Prostate gland (tissue), 2 donors: Measurements from ENCODE around the gene CTBP2. TPM values are rescaled to one million over a fixed set of nuclear protein-coding genes. Genes with fewer than 3 reads are reported as not detected.
A peak's percentile ranks its signal among the peaks of the same experiment; 100 is the strongest.

Experiments
- DNase-seq: peaks from one replicate; pipeline ENCODE4 v3.0.0-alpha.2; 2019; ENCODE audit warnings: low spot score
- H3K27ac ChIP-seq, 2 donors: fragments of 200-600 bp; sonication (generic); 2 replicates each; pipeline ENCODE4 v1.5.1; 2017 to 2019
- H3K27me3 ChIP-seq: fragments of 200-600 bp; sonication (generic); replicated peaks from 2 replicates; pipeline ENCODE4 v1.5.1; 2019; ENCODE audit not compliant: insufficient read depth
- H3K36me3 ChIP-seq, 2 donors: fragments of 200-600 bp; sonication (generic); 1 replicate in 1 of 2; 2 replicates in 1 of 2; pipeline versions ENCODE4 v1.5.1 to v1.8.1; 2017 to 2019
- H3K4me1 ChIP-seq: fragments of 200-600 bp; sonication (generic); replicated peaks from 2 replicates; pipeline ENCODE4 v1.5.1; 2019
- H3K4me3 ChIP-seq, 2 donors: fragments of 200-600 bp; sonication (generic); 2 replicates each; pipeline ENCODE4 v1.5.1; 2017 to 2019
- H3K9me3 ChIP-seq: fragments of 200-600 bp; sonication (generic); 2 replicates; pipeline ENCODE4 v1.5.1; 2017
- POLR2A ChIP-seq: fragments of 450-650 bp; IDR thresholded peaks from one replicate; pipeline ENCODE4 v1.6.1; 2016; ENCODE audit warnings: antibody characterized with exemption, mild to moderate bottlenecking
- POLR2AphosphoS5 ChIP-seq: sonication (generic); formaldehyde crosslinking; IDR thresholded peaks from one replicate; pipeline ENCODE4 v1.6.1; 2017; ENCODE audit warnings: antibody characterized with exemption
- WGBS: methylation state at CpG from one replicate; pipeline ENCODE4 v1.1.5; 2018; 5-methylcytosine and 5-hydroxymethylcytosine counted together
- intact Hi-C: fragments of 100-400 bp; cut with DNase I; formaldehyde crosslinking; loops from one replicate; pipeline ENCODE4 v1.14.2; 2022
- total RNA-seq, 2 donors: library from RNA; depleted of rRNA; stranded (reverse); fragments of >200 nt; gene quantifications; one replicate each; pipeline ENCODE4 v1.1.0, GENCODE V29; 2016
- TF ChIP-seq, protein P1 (sequence below), 4 experiments: fragments of 200-600 bp in 2 of 4; fragments of 450-650 bp in 2 of 4; sonication (generic) in 2 of 4; IDR thresholded peaks; 1 replicate in 3 of 4; 2 replicates in 1 of 4; pipeline ENCODE4 v1.5.1; 2016 to 2019; ENCODE audit warnings: antibody characterized with exemption in 4 of 4, mild to moderate bottlenecking in 2 of 4, moderate library complexity in 2 of 4

Gene CTBP2
- total RNA-seq, 2 donors from 2014 or later = 70.2 to 89.7 TPM

DNA sequence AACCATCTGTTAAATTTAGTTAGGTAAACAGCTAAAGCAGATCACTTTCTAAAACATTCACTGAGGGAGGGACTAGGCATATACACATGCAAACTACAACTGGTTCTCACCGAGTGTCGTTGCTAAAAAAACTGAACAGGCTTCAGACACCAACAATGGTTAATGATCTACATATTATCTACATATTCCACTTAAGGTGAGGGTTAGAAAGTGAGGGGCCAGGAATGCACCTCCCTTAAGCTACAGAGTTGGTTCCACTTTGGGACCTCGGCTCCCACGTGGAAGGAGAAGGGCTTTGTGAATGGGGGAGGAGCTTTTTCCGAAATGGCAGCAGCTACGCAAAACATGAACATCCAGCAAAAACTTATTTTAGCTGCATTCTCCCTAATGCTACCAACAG is 5.8 kb downstream of the CTBP2 start:
- no peaks in the 10 kb centered on the region for H3K36me3 ChIP-seq
- WGBS = 8% methylated on average over 6 of the region's 6 CpGs
- H3K4me1 ChIP-seq = peaks cover 38% of the 10 kb centered on the region
- H3K4me3 ChIP-seq = peak overlapping the region in 1 of 2 donors; percentile 1
- DNase-seq = no peak
- no peak for TF ChIP-seq POLR2A
- peak overlapping the region; percentile 96 to 99 for H3K27ac ChIP-seq
- no peaks in the 10 kb centered on the region for H3K27me3 ChIP-seq
- intact Hi-C loops = loop anchor here (5.0 to 10.0 kb wide), 3 partner anchors 157 to 548 kb away; no protein-coding TSS in a partner anchor
- H3K9me3 ChIP-seq = no peaks in the 10 kb centered on the region

- H3K27me3 ChIP-seq = no peaks in the 10 kb centered on the region
- peaks cover 38% of the 10 kb centered on the region for H3K4me1 ChIP-seq
- peak overlapping the region in 1 of 2 donors; percentile 1 for H3K4me3 ChIP-seq
- DNase-seq = peak; percentile 65
- peak overlapping the region; percentile 96 to 99 for H3K27ac ChIP-seq
- no peaks in the 10 kb centered on the region for H3K36me3 ChIP-seq
- intact Hi-C loops = loop anchor here (5.0 to 10.0 kb wide), 3 partner anchors 157 to 548 kb away; no protein-coding TSS in a partner anchor
- WGBS = 11% methylated on average over 9 of the region's 9 CpGs
- TF ChIP-seq POLR2AphosphoS5 = peak; percentile 66
- TF ChIP-seq, protein P1, sequence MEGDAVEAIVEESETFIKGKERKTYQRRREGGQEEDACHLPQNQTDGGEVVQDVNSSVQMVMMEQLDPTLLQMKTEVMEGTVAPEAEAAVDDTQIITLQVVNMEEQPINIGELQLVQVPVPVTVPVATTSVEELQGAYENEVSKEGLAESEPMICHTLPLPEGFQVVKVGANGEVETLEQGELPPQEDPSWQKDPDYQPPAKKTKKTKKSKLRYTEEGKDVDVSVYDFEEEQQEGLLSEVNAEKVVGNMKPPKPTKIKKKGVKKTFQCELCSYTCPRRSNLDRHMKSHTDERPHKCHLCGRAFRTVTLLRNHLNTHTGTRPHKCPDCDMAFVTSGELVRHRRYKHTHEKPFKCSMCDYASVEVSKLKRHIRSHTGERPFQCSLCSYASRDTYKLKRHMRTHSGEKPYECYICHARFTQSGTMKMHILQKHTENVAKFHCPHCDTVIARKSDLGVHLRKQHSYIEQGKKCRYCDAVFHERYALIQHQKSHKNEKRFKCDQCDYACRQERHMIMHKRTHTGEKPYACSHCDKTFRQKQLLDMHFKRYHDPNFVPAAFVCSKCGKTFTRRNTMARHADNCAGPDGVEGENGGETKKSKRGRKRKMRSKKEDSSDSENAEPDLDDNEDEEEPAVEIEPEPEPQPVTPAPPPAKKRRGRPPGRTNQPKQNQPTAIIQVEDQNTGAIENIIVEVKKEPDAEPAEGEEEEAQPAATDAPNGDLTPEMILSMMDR (IDR thresholded peaks at IDR 0.05) = no peak
- TF ChIP-seq POLR2A = peak; percentile 8
- no peaks in the 10 kb centered on the region for H3K9me3 ChIP-seq
These were observed 6.5 kb downstream of the CTBP2 start for GRCh38 chr10:125153703-125154490.

DNA sequence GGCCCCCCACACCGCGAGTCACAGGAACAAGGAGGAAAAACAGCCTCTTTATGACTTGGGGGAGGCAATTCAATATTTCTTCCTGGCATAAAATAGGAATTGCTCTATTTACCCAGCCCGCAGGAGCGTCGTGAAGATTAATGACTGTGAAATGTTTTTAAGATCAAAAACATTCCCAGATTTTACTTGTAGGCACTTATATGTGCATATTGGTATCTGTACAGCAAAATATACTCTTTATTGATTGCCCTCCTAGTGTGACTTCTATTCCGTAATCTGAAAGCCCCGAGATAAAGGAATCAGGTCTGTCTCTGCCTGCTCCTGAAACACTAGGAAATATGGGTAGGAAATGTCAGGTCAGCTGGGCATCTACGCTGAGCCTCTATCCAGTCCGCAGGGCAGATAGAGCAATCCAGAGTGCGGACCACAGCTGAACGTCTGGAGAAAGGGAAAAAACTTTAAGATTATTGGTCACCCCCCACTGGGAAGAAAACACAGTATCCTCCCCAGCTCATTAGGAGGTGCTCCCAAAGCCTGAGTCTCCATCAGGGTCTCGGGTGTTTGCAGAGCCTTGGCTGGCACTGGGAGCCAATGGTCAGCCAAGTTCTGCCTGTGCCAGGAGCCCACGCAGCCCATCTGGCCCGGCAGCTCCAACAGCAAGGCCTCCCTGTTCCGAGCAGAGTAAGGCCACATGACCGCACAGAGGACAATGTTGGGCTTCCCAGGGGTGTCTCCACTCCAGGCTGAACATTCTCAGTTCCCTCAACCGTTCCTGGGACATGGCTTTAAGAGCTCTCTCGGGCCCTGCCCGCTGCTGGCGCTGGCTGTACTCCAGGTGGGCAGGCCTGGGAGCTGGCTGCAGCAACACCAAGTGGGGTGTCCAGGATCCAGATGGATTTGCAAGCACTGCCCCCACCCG is 7.7 kb downstream of the CTBP2 start:
- TF ChIP-seq, protein P1 (IDR thresholded peaks at IDR 0.05) = no peak
- no peak for TF ChIP-seq POLR2A
- peak; percentile 26 for TF ChIP-seq POLR2AphosphoS5
- Histone ChIP-seq H3K9me3 (no peaks in the 10 kb centered on the region), H3K36me3 (no peaks in the 10 kb centered on the region), H3K4me3 (peak overlapping the region; percentile 24 to 29), H3K4me1 (peaks cover 45% of the 10 kb centered on the region), H3K27me3 (no peaks in the 10 kb centered on the region), H3K27ac (peak overlapping the region; percentile 96 to 99)
- no peak for DNase-seq
- intact Hi-C loops = loop anchor here (5.0 to 10.0 kb wide), 3 partner anchors 155 to 550 kb away; no protein-coding TSS in a partner anchor
- WGBS = 14% methylated on average over 21 of the region's 21 CpGs

- WGBS = 43% methylated on average over 38 of the region's 81 CpGs
- H3K9me3 ChIP-seq = no peaks in the 10 kb centered on the region
- H3K4me1 ChIP-seq = peaks cover 54% of the 10 kb centered on the region
- H3K27me3 ChIP-seq = no peaks in the 10 kb centered on the region
- no peak for DNase-seq
- H3K27ac ChIP-seq = peak overlapping the region; percentile 96 to 99
- intact Hi-C loops = loop anchor here (5.0 to 10.0 kb wide), 3 partner anchors 154 to 550 kb away; no protein-coding TSS in a partner anchor
- H3K36me3 ChIP-seq = no peaks in the 10 kb centered on the region
- TF ChIP-seq POLR2A = peak; percentile 22
- TF ChIP-seq, protein P1 (IDR thresholded peaks at IDR 0.05) = no peak
- TF ChIP-seq POLR2AphosphoS5 = no peak
- peak overlapping the region; percentile 24 to 29 for H3K4me3 ChIP-seq
These were observed 8.6 kb downstream of the CTBP2 start for GRCh38 chr10:125151553-125152449.
